HL-60 (cell line): ENCODE measurements around the gene MYO1E.

ENCODE experiments used
- GABPA ChIP-seq: IDR thresholded peaks from 2 replicates; pipeline ENCODE4 v1.6.1; 2012; ENCODE audit warnings: low read depth
- POLR2AphosphoS5 ChIP-seq: IDR thresholded peaks from 2 replicates; pipeline ENCODE4 v1.6.1; 2012; ENCODE audit warnings: low read depth
- SPI1 ChIP-seq: IDR thresholded peaks from 2 replicates; pipeline ENCODE4 v1.6.1; 2012; ENCODE audit warnings: low read depth, mild to moderate bottlenecking, borderline replicate concordance
- TF ChIP-seq, protein P1 (sequence below): IDR thresholded peaks from one replicate; pipeline ENCODE4 v1.5.1; 2011; ENCODE audit warnings: low read length, control low read depth, inconsistent platforms; ENCODE audit not compliant: insufficient read depth

DNA sequence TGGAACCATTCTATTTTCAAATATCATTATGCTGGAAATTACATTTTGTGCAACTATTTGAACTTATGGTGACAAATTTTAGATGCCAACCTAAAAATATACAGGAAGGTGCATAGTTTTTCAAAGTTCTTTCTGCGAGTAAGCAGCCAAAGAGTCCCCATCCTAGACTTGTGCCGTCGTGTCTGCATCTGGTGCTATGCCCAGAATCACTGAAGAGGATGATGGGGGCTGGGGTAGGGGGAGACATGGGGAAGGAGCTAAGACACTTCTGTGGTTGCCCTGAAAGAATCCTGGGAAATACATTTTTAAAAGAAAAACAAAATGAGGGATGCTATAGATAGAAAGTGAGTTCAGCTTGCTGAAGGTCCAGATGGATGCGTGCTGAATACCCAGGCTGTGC is 44.1 kb upstream of the MYO1E start:
- TF ChIP-seq, protein P1, sequence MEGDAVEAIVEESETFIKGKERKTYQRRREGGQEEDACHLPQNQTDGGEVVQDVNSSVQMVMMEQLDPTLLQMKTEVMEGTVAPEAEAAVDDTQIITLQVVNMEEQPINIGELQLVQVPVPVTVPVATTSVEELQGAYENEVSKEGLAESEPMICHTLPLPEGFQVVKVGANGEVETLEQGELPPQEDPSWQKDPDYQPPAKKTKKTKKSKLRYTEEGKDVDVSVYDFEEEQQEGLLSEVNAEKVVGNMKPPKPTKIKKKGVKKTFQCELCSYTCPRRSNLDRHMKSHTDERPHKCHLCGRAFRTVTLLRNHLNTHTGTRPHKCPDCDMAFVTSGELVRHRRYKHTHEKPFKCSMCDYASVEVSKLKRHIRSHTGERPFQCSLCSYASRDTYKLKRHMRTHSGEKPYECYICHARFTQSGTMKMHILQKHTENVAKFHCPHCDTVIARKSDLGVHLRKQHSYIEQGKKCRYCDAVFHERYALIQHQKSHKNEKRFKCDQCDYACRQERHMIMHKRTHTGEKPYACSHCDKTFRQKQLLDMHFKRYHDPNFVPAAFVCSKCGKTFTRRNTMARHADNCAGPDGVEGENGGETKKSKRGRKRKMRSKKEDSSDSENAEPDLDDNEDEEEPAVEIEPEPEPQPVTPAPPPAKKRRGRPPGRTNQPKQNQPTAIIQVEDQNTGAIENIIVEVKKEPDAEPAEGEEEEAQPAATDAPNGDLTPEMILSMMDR, result no peak
- TF ChIP-seq GABPA (no peak), POLR2AphosphoS5 (no peak), SPI1 (no peak)
